Measurements from ENCODE around the gene HNRNPCL1. TPM values are rescaled to one million over a fixed set of nuclear protein-coding genes. Genes with fewer than 3 reads are reported as not detected.
"Not testable (repeated sequence)": the region's sequence is repeated elsewhere in the genome, so short reads cannot be mapped to it uniquely, and the experiment has no call there.

Gene HNRNPCL1
- not detected in 2 replicates for total RNA-seq (ENCODE audit: low replicate concordance)

DNA sequence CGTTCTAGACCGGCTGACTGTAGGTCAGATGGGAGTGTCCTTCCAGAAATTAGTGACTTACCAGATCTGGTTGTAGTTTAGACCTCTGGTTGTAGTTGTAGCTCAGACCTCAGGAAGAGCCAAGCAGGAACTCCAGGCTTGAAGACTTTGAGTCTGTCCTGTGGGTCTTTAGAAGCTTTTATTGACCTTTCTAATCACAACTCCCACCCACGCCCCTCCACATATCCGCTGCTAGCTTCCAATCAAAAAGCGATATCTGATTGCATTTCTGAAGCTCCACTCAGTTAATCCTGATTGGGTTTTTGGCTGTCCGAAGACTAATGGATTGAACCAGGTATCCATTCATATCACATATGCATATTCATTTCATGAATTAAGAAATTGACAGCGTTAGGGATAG, at the start of gene HNRNPCL1:
Gene HNRNPCL1 (minus strand): TSS at position 101 of the 400 bp plus-strand sequence. CDS start 431 bp downstream, outside the sequence.
- DNase-seq (ENCODE audit: low read depth); H3K4me3 ChIP-seq (ENCODE audit: low read depth, low read length): not testable (repeated sequence)

DNA sequence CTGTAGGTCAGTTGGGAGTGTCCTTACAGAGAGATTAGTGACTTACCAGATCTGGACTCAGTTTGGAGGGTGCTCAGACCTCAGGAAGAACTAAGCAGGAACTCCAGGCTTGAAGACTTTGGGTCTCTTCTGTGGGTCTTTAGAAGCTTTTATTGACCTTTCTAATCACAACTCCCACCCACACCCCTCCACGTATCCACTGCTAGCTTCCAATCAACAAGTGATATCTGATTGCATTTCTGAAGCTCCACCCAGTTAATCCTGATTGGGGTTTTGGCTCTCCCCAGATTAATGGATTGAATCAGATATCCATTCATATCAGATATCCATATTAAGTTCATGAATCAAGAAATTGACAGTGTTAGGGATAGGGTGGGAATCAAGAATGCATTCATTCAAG, 49.6 kb upstream of the HNRNPCL1 start, which contains the start of gene PRAMEF10:
Gene PRAMEF10 (minus strand): TSS at position 101 of the 400 bp plus-strand sequence. CDS start 2,423 bp downstream, outside the sequence.
- H3K4me3 ChIP-seq (ENCODE audit: low read depth, low read length); DNase-seq (ENCODE audit: low read depth): not testable (repeated sequence)

DNA sequence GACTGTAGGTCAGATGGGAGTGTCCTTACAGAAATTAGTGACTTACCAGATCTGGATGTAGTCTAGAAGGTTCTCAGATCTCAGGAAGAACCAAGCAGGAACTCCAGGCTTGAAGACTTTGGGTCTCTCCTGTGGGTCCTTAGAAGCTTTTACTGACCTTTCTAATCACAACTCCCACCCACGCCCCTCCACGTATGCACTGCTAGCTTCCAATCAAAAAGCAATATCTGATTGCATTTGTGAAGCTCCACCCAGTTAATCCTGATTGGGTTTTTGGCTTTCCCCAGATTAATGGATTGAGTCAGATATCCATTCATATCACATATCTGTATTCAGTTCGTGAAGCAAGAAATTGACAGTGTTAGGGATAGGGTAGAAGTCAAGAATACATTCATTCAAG, 37.6 kb upstream of the HNRNPCL1 start, which contains the start of gene PRAMEF4:
Gene PRAMEF4 (minus strand): TSS at position 101 of the 400 bp plus-strand sequence. CDS start 2,807 bp downstream, outside the sequence.
- not testable (repeated sequence) for DNase-seq (ENCODE audit: low read depth); H3K4me3 ChIP-seq (ENCODE audit: low read depth, low read length)

DNA sequence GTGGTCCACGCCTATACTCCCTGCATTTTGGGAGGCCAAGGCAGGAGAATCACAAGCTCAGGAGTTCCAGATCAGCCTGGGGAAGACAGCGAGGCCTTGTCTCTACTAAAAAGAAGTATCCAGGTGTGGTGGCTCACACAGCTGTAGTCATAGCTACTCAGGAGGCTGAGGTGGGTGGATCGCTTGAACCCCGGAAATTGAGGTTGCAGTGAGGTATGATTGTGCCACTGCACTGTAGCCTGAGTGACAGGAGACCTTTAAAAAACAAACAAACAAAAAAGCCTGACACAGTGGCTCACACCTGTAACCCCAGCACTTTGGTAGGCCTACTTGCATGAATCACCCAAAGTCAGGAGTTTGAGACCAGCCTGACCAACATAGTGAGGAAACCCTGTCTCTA, 29.9 kb upstream of the HNRNPCL1 start:
- not testable (repeated sequence) for DNase-seq (ENCODE audit: low read depth); H3K4me3 ChIP-seq (ENCODE audit: low read depth, low read length)

DNA sequence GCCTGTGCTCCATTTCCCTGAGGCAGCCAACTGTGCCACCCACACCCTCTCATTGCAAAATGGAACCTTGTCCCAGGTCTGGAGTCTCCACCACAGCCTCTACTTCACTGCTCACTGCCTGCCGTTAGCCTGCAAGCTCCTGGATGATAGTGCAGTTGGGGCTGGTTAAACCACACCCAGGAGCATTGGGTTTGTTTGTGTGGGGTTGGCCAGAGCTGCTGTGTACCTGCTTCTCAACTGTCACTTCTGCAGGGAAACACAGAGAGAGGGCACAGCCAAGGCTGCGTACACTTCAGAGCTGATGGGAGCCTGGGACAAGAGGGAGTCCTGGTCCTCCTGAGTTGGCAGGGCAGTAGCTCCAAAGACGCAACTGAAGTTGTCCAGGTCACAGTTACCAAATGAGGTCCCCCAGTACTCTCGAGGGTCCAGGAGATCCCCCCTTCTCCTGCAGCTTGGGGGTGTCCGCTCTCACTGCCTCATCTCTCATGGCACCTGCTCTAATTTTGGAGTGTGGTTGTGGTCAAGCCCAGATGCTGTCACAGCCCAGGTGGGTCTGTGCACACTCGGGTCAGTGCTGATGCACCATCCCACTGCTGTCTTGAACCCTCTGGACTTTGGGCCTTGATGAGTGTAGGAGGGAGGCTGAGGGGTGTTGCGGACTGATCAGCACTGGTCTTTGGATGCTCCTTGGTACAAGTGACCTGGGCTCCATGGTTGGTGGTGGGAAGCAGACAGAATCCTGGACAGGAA, 14.8 kb upstream of the HNRNPCL1 start:
- not testable (repeated sequence) for H3K4me3 ChIP-seq (ENCODE audit: low read depth, low read length); DNase-seq (ENCODE audit: low read depth)

DNA sequence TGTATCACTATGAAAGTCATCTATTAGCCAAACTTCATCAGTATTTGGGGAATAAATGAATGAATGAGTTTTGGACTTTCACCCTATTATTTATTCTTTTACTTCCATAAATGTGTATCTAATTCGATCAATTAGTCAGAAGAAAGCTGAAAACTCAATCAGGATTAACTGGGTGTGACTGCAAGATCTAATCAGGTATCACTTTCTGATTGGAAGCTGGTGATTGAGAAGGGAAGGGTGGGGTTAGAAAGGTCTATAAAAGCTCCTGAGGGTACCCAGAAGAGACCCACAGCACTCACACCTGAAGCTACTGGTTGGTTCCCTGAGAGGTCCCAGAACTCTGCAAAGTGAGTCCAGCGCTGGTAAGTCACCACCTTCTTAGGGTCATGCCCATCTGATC, 8.3 kb upstream of the HNRNPCL1 start, which contains the start of gene PRAMEF2:
Gene PRAMEF2 (plus strand): TSS at position 301 of the 400 bp plus-strand sequence. CDS start 1,924 bp downstream, outside the sequence.
- not testable (repeated sequence) for DNase-seq (ENCODE audit: low read depth)

DNA sequence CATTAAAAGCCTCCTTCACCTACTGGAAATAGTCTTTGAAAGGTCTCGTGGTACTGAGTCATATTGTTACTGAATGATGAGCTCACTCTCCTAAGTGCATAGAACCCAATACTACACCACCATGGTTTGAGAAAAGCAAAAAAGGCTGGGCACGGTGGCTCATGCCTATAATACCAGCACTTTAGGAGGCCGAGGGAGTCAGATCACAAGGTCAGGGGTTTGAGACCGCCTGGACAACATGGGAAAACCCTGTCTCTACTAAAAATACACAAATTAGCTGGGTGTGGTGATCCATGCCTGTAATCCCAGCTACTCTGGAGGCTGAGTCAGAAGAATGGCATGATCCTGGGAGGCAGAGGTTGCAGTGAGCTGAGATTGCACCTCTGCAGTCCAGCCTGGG, 3.3 kb upstream of the HNRNPCL1 start:
- H3K4me3 ChIP-seq (ENCODE audit: low read depth, low read length), result no peak overlapping the region
- peak; percentile 30 for DNase-seq (ENCODE audit: low read depth)
- TF ChIP-seq, protein P1, sequence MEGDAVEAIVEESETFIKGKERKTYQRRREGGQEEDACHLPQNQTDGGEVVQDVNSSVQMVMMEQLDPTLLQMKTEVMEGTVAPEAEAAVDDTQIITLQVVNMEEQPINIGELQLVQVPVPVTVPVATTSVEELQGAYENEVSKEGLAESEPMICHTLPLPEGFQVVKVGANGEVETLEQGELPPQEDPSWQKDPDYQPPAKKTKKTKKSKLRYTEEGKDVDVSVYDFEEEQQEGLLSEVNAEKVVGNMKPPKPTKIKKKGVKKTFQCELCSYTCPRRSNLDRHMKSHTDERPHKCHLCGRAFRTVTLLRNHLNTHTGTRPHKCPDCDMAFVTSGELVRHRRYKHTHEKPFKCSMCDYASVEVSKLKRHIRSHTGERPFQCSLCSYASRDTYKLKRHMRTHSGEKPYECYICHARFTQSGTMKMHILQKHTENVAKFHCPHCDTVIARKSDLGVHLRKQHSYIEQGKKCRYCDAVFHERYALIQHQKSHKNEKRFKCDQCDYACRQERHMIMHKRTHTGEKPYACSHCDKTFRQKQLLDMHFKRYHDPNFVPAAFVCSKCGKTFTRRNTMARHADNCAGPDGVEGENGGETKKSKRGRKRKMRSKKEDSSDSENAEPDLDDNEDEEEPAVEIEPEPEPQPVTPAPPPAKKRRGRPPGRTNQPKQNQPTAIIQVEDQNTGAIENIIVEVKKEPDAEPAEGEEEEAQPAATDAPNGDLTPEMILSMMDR (IDR thresholded peaks at IDR 0.05; ENCODE audit: insufficient read depth, low read length), result no peak

More for the DNA sequence above, 8.3 kb upstream of the HNRNPCL1 start, which contains the start of gene PRAMEF2:
- not testable (repeated sequence) for H3K4me3 ChIP-seq (ENCODE audit: low read depth, low read length)

DNA sequence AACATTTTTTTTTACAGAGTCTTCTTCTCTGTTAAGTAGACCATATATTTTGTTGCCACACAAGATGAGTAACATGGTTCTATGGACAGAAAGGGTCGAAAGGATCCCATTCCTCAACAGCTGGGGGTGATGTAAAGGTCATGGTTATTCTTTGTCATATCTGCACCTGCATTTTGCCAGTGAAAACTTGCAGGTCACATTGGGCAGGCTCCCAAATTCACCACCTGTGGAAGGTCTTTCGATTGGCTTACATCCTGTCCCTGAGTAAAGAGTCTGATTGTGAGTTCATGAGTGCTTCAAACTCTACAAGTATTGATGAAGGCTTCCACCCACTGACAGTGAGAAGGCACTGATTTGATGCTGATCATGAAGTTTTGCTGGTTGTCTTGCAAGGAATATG, 15.3 kb downstream of the HNRNPCL1 start:
- DNase-seq (ENCODE audit: low read depth); H3K4me3 ChIP-seq (ENCODE audit: low read depth, low read length): not testable (repeated sequence)

DNA sequence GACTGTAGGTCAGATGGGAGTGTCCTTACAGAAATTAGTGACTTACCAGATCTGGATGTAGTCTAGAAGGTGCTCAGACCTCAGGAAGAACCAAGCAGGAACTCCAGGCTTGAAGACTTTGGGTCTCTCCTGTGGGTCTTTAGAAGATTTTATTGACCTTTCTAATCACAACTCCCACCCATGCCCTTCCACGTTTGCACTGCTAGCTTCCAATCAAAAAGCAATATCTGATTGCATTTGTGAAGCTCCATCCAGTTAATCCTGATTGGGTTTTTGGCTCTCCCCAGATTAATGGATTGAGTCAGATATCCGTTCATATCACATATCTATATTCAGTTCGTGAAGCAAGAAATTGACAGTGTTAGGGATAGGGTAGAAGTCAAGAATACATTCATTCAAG, 17.2 kb downstream of the HNRNPCL1 start, which contains the start of gene PRAMEF11:
Gene PRAMEF11 (minus strand): TSS at position 101 of the 400 bp plus-strand sequence. CDS start 2,621 bp downstream, outside the sequence.
- not testable (repeated sequence) for DNase-seq (ENCODE audit: low read depth); H3K4me3 ChIP-seq (ENCODE audit: low read depth, low read length)

DNA sequence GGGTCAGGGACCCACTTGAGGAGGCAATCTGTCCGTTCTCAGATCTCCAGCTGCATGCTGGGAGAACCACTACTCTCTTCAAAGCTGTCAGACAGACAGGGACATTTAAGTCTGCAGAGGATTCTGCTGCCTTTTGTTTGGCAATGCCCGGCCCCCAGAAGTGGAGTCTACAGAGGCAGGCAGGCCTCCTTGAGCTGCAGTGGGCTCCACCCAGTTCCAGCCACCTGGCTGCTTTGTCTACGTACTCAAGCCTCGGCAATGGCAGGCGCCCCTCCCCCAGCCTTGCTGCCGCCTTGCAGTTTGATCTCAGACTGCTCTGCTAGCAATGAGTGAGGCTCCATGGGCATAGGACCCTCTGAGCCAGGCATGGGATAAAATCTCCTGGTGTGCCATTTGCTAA, 29.5 kb downstream of the HNRNPCL1 start:
- DNase-seq (ENCODE audit: low read depth); H3K4me3 ChIP-seq (ENCODE audit: low read depth, low read length): not testable (repeated sequence)

DNA sequence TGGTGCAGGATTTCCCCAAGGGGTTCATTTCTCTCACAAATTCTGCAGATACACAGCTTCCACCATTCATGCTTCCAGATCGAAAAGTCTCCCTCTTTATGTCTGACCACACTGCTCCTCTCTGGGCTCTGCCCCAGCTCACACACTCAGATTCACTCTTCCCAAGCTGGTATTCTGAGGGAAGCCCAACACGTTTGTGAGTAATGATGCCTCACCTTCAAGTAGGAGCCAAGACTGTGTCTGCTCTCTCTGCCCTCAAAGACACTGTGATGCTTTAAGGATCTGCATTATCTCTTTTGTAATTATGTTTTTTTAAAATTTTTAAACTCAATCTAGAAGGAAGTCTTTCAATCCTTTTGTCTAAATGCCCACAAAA, 37.1 kb downstream of the HNRNPCL1 start:
- TF ChIP-seq, protein P1 (IDR thresholded peaks at IDR 0.05; ENCODE audit: insufficient read depth, low read length), result no peak
- peak; percentile 6 for DNase-seq (ENCODE audit: low read depth)
- H3K4me3 ChIP-seq (ENCODE audit: low read depth, low read length), result no peak overlapping the region

Data from fibroblast of the aortic adventitia (primary cell).